Right cardiac atrium (tissue), 5 donors: ENCODE data around the gene SLC6A3. TPM values are rescaled to one million over a fixed set of nuclear protein-coding genes. Genes with fewer than 3 reads are reported as not detected.
A peak's percentile ranks its signal among the peaks of the same experiment; 100 is the strongest.

Experiments used
- ATAC-seq, 2 donors: fragments of 200-7000 bp; cut with Tn5 transposase; one replicate each; pipeline versions ENCODE4 v1.8.0 to v1.9.1; 2020; ENCODE audit warnings: moderate library complexity in 2 of 2, mild to moderate bottlenecking in 1 of 2
- DNase-seq, 3 donors: peaks; one replicate each; pipeline ENCODE4 v3.0.0-alpha.2; 2020
- H3K27ac ChIP-seq: one replicate; pipeline ENCODE4 v1.5.1; 2013; ENCODE audit warnings: mild to moderate bottlenecking, low read length, control low read depth, moderate library complexity
- H3K27me3 ChIP-seq: one replicate; pipeline ENCODE4 v1.6.1; 2013; ENCODE audit not compliant: control insufficient read depth, insufficient read depth
- H3K4me1 ChIP-seq: one replicate; pipeline ENCODE4 v1.6.1; 2013; ENCODE audit warnings: low read length; ENCODE audit not compliant: control insufficient read depth, insufficient read depth
- H3K4me3 ChIP-seq: one replicate; pipeline ENCODE4 v1.5.1; 2013; ENCODE audit warnings: low read length, control low read depth
- H3K9me3 ChIP-seq: one replicate; pipeline ENCODE4 v1.6.1; 2013; ENCODE audit warnings: low read length; ENCODE audit not compliant: control insufficient read depth
- WGBS: extraction: QIAGEN DNeasy Blood & Tissue Kit; methylation state at CpG from one replicate; pipeline ENCODE4 v1.1.7; 2013; 5-methylcytosine and 5-hydroxymethylcytosine counted together
- intact Hi-C, 4 donors: fragments of 100-400 bp; cut with DNase I; formaldehyde crosslinking; loops; one replicate each; pipeline versions ENCODE4 v1.11.0 to v1.14.0; 2022 to 2023
- polyA plus RNA-seq: library from polyadenylated mRNA; stranded (reverse); fragments of 200-250 nt; gene quantifications from one replicate; pipeline ENCODE4 v1.2.3, GENCODE V29; 2013
- total RNA-seq, 4 donors: library from RNA; stranded (reverse); fragmentation: NEBNext Ultra II Directional; extraction: Animal tissue kit (Norgen Biotek cat#: 25700); gene quantifications; one replicate each; pipeline ENCODE4 v1.2.1, GENCODE V29; 2021
- donor health status: healthy with polysubstance abuse.
- donor health status: DM: no; HTN: yes; CAD: no.
- donor health status: DM: no; HTN: no; CAD: no.
- donor health status: DM: no; HTN: yes; CAD: no; lungs with severe emphysema.
- donor health status: DM: yes; HTN: yes; CAD: no.

The SLC6A3 gene
- total and polyA plus RNA-seq, 5 donors = not detected

GRCh38 chr5:1343315-1343751 lies 101.9 kb downstream of the SLC6A3 start:
- Histone ChIP-seq H3K27ac (no peak overlapping the region), H3K4me3 (no peak overlapping the region), H3K9me3 (no peaks in the 10 kb centered on the region), H3K27me3 (no peaks in the 10 kb centered on the region), H3K4me1 (no peaks in the 10 kb centered on the region)
- WGBS = 81% methylated on average over 9 of the region's 9 CpGs
- intact Hi-C loops = no loop called here
- ATAC-seq (no peak), DNase-seq (peak in 1 of 3 donors; percentile 18)

Other genes starting within 250 kb of the SLC6A3 start
- gene SLC6A19, start 243.8 kb downstream of the SLC6A3 start, total RNA-seq = not detected
- not detected for gene SLC6A19, start 243.8 kb downstream of the SLC6A3 start, polyA plus RNA-seq
- gene SLC6A18, start 220.1 kb downstream of the SLC6A3 start, total RNA-seq = not detected
- gene SLC6A18, start 220.1 kb downstream of the SLC6A3 start, polyA plus RNA-seq = not detected
- not detected for gene TERT, start 150.4 kb downstream of the SLC6A3 start, total RNA-seq
- not detected for gene TERT, start 150.4 kb downstream of the SLC6A3 start, polyA plus RNA-seq
- gene CLPTM1L, start 100.3 kb downstream of the SLC6A3 start, total RNA-seq = 10 to 100 TPM; 43.9 to 62.7 (median 50.0) TPM
- 44.0 TPM for gene CLPTM1L, start 100.3 kb downstream of the SLC6A3 start, polyA plus RNA-seq
- gene LPCAT1, start 78.5 kb upstream of the SLC6A3 start, total RNA-seq = 10 to 100 TPM; 11.0 to 19.7 (median 15.5) TPM
- 15.6 TPM for gene LPCAT1, start 78.5 kb upstream of the SLC6A3 start, polyA plus RNA-seq